Activated naive CD4-positive, alpha-beta T cell treated with anti-CD3 and anti-CD28 coated beads, Interleukin-2, amount 10 ng/mL, durations not matched to agents 7 days and 5 days (primary cell): Measurements from ENCODE around the gene LYRM2.

Source experiments
- CTCF ChIA-PET: fragments of 350-600 bp; sonication (Branson Sonifier 250); formaldehyde crosslinking; loops from one replicate; lab custom pipeline; 2021; ENCODE audit warnings: antibody characterized with exemption; lab: Charles Lee
- DNase-seq: peaks from one replicate; pipeline ENCODE4 v3.0.0-alpha.2; 2020
- H3K27ac Mint-ChIP-seq: one replicate; pipeline ENCODE4 v1.8.0; 2021; ENCODE audit warnings: mild to moderate bottlenecking, moderate library complexity, mixed read lengths
- H3K27me3 Mint-ChIP-seq: one replicate; pipeline ENCODE4 v1.8.0; 2021; ENCODE audit warnings: mild to moderate bottlenecking, mixed read lengths
- H3K36me3 Mint-ChIP-seq: one replicate; pipeline ENCODE4 v1.8.0; 2021; ENCODE audit warnings: mixed read lengths
- H3K4me1 Mint-ChIP-seq: one replicate; pipeline ENCODE4 v1.8.0; 2021; ENCODE audit warnings: mixed read lengths
- H3K4me3 Mint-ChIP-seq: one replicate; pipeline ENCODE4 v1.8.0; 2021; ENCODE audit warnings: mild to moderate bottlenecking, moderate library complexity, mixed read lengths
- H3K9me3 Mint-ChIP-seq: one replicate; pipeline ENCODE4 v1.8.0; 2021; ENCODE audit warnings: mixed read lengths

LYRM2 gene

DNA sequence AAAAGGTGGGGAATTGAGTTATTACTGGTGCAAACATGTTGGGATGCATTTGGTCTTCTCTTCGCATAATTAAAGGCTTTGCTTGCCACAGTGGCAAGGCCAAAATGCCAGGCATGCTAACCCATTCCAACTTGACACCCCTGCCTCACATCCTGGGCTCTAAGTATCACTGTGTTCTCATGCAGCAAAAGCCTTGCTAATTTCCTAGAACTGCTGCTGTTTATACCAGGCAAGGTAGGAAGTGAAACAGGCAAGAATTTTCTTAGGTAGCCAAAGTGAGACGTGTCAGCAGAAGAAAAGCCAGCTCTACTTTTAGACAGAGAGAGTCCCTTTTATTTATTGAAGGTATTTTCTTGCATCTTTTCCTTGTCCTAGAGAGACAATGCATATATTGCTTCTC is 41.2 kb downstream of the LYRM2 start:
- Mint-ChIP-seq H3K9me3 (peaks cover 23% of the 10 kb centered on the region), H3K27me3 (peaks cover 5% of the 10 kb centered on the region), H3K4me1 (peaks cover 57% of the 10 kb centered on the region), H3K36me3 (peaks cover 31% of the 10 kb centered on the region), H3K27ac (peak overlapping the region; percentile 94), H3K4me3 (no peak overlapping the region)
- CTCF ChIA-PET, result interaction anchor here (1.4 to 1.6 kb wide), 2 partner anchors 11 to 229 kb away, joined by 4 to 5 read pairs; no protein-coding TSS in a partner anchor
- DNase-seq, result no peak

DNA sequence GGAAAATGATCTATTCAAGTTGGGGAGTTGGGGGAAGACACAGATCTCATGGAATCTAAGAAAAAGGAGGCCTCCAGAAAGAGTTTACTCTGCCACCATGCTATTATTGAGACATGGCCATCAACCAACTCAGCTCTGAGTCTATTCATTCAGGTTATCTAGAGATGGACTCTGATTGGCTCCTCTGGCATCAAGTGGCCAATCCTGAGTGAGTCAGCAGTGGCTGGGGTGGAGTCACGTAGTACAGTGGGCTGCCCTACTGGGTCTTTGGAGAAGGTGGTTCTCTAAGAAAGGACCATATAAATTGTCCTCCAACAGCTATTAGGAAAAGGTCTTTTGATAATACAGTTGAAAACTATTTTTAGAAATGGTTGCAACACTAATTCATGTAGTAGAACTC is 42.1 kb downstream of the LYRM2 start:
- Mint-ChIP-seq H3K27me3 (no peaks in the 10 kb centered on the region), H3K36me3 (peaks cover 31% of the 10 kb centered on the region), H3K9me3 (peaks cover 23% of the 10 kb centered on the region), H3K27ac (peak overlapping the region; percentile 94), H3K4me1 (peaks cover 57% of the 10 kb centered on the region), H3K4me3 (no peak overlapping the region)
- CTCF ChIA-PET, result interaction anchor here (1.0 to 1.4 kb wide), 3 partner anchors 128 to 228 kb away, joined by 3 to 4 read pairs (median 3); partner anchors contain the start of gene ANKRD6
- DNase-seq, result no peak

DNA sequence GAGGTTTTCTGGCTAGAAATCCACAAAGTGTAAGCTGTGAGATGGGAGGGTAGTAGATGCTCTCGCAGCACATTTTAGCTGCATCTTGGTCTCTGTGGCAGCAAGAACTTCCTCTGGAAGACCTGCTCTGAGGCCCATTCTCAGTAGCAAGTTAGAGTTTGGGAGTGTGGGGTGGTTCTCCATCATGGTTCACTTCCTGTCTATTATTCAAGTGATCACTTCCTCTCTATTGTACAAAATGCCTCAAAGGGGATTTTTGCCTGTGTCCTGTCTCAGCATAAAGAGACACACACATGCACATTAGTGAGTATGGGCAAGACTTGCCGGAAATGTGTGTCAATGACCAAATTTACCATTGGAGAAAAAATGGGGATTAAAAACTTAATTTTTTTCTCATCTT is 42.5 kb downstream of the LYRM2 start:
- H3K4me1 Mint-ChIP-seq, result peaks cover 57% of the 10 kb centered on the region

DNA sequence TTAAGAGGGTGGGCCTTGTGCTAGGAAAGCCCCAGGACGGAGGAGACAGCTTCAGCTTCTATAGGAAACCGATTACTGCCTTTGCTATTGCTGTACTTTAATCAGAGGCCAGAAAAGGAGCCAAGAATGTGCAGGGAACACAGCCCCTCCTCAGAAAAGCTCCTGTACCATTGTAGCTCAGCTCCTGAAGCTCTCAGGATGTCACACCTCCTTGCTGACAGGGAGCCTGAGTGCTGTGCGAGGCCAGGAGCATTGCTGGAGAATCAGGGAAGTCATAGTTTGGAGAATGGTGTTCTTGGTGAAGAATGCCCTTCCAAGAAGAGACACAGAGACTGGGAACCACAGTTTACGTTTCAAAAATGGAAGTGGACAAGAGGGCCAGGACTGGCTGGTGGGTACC is 46.8 kb downstream of the LYRM2 start:
- peaks cover 9% of the 10 kb centered on the region for H3K9me3 Mint-ChIP-seq
- H3K4me1 Mint-ChIP-seq, result peaks cover 23% of the 10 kb centered on the region
- no peak for DNase-seq
- H3K4me3 Mint-ChIP-seq, result no peak overlapping the region
- no peak overlapping the region for H3K27ac Mint-ChIP-seq
- H3K36me3 Mint-ChIP-seq, result peaks cover 12% of the 10 kb centered on the region
- no peaks in the 10 kb centered on the region for H3K27me3 Mint-ChIP-seq
- CTCF ChIA-PET, result no interaction called here

More for the DNA sequence above, 42.5 kb downstream of the LYRM2 start:
- Mint-ChIP-seq H3K4me3 (no peak overlapping the region), H3K9me3 (peaks cover 23% of the 10 kb centered on the region), H3K27ac (peak overlapping the region; percentile 94), H3K36me3 (peaks cover 31% of the 10 kb centered on the region), H3K27me3 (no peaks in the 10 kb centered on the region)
- CTCF ChIA-PET, result interaction anchor here (1.0 kb wide), 2 partner anchors 127 to 164 kb away, joined by 3 read pairs; partner anchors contain the start of gene ANKRD6
- DNase-seq, result peak; percentile 48

DNA sequence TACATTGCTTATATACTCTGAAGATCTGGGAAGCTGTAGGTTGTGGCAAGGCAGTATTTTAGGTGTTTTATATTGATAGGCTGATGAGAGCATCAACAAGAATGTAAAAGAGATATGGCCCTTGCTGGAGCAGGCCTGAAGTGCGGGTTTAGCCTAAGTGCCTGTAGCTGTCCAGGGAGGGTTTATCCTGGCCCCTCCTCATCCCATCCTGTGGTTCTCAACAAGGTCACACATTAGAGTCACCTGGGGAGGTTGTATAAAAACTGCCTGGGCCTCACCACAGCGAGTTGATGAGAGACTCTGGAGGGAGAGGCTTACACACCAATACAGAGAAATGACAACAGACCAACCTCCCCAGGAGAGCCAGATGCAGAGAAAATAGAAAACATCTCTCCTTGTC is 48.4 kb downstream of the LYRM2 start:
- Mint-ChIP-seq H3K27me3 (no peaks in the 10 kb centered on the region), H3K4me3 (no peak overlapping the region), H3K4me1 (peaks cover 7% of the 10 kb centered on the region), H3K27ac (no peak overlapping the region), H3K36me3 (no peaks in the 10 kb centered on the region), H3K9me3 (no peaks in the 10 kb centered on the region)
- CTCF ChIA-PET, result interaction anchor here (0.6 to 1.6 kb wide), 2 partner anchors 19 to 87 kb away, joined by 3 to 4 read pairs; no protein-coding TSS in a partner anchor
- DNase-seq, result no peak

DNA sequence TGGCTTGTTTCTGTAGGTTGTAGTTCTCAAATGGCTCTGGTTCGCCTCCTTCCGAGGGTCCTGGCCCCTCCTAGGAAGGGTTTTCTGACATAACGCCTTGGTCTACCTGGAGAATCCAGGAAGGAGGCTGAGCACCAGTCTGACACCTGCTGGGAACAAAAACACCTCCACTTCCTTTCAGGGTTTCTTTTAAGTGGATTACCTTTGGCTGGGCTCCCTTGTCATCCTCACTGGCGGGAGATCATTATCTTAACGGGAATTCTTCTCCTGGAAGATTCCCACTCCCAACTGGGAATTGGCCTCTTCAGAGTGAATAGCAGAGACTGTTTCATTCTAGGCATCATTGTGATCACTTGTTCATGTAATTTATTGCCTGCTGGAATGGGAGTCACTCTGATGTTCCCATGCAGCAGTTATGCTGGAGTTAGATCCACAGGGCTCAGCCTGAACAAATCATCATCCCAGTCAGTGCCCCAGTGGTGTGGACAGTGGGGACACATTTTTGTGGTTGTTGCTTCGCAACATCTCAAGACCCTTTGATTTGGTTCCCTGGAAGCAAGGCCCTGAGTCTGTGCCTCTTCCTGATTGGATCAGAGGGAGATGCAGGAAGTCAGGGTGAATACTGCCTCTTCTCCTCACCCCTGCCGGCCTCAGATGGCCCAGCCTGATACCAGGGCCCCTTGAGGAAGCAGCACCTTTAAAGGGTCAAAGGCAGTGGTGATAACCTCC is 49.1 kb downstream of the LYRM2 start:
- no peak for DNase-seq
- Mint-ChIP-seq H3K9me3 (no peaks in the 10 kb centered on the region), H3K27ac (no peak overlapping the region), H3K36me3 (no peaks in the 10 kb centered on the region), H3K4me1 (peaks cover 4% of the 10 kb centered on the region), H3K4me3 (no peak overlapping the region), H3K27me3 (no peaks in the 10 kb centered on the region)
- CTCF ChIA-PET, result no interaction called here

DNA sequence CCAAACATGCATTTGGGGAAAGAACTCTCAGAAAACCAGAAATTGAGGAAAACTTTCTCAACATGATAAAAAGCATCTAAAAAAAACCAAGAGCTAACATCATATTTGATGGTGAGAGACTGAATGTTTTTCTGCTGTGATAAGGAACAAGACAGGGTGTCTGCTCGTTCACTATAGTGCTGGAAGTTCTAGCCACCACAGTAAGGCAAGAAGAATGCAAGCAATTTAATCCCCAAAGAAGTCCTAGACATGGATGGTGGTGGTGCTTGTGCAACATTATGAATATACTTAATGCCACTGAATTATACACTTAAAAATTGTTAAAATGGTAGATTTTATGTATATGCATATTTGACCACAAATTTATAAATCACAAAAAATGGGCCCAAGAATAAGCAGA is 53.4 kb downstream of the LYRM2 start:
- H3K27me3 Mint-ChIP-seq, result peaks cover 10% of the 10 kb centered on the region

DNA sequence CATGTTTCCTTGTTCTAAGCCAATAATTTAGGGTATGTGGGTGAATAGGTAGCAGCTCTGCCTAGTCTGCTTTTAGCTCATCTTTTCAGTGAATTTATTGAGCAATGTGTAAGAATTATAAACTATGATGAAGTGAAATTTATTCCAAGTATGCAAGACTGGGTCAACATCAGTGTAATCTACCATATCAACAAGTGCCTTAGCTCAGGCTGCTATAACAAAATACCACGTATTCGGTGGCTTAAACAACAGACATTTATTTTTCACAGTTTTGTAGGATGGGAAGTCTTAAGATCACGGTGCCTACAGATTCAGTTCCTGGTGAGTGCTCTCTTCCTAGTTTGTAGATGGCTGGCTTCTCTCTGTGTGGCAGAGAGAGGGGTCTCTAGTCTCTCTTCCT is 54.0 kb downstream of the LYRM2 start:
- Mint-ChIP-seq H3K27ac (no peak overlapping the region), H3K9me3 (no peaks in the 10 kb centered on the region), H3K36me3 (no peaks in the 10 kb centered on the region), H3K27me3 (peaks cover 11% of the 10 kb centered on the region), H3K4me1 (no peaks in the 10 kb centered on the region), H3K4me3 (no peak overlapping the region)
- CTCF ChIA-PET, result no interaction called here
- no peak for DNase-seq

More for the DNA sequence above, 53.4 kb downstream of the LYRM2 start:
- H3K4me1 Mint-ChIP-seq, result no peaks in the 10 kb centered on the region
- CTCF ChIA-PET, result interaction anchor here (1.0 kb wide), 1 partner anchor 153 kb away, joined by 3 read pairs; no protein-coding TSS in a partner anchor
- no peaks in the 10 kb centered on the region for H3K36me3 Mint-ChIP-seq
- no peak for DNase-seq
- no peak overlapping the region for H3K4me3 Mint-ChIP-seq
- no peak overlapping the region for H3K27ac Mint-ChIP-seq
- no peaks in the 10 kb centered on the region for H3K9me3 Mint-ChIP-seq

DNA sequence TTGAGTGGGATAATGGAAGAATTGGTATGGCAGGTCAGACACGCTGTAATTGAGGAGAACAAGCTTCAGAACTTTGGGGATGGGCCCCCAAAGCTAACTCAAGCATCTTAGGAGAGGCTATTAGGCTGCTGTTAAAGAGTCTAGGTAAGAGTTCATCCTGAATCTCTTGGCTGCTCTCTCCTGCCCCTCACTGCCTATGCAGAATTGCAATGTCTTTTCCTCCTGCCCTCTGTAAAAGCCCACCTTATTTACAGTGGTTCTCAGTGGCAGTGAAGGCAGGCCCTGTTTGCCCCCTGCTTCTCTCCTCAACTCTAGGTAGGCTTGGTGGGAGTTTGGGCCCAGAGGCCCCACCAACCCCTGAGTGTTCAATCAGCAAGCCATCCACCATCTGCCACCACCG is 55.0 kb downstream of the LYRM2 start:
- Mint-ChIP-seq H3K4me3 (no peak overlapping the region), H3K4me1 (no peaks in the 10 kb centered on the region), H3K27ac (no peak overlapping the region), H3K36me3 (no peaks in the 10 kb centered on the region), H3K9me3 (no peaks in the 10 kb centered on the region), H3K27me3 (peaks cover 11% of the 10 kb centered on the region)
- DNase-seq, result no peak
- CTCF ChIA-PET, result no interaction called here

DNA sequence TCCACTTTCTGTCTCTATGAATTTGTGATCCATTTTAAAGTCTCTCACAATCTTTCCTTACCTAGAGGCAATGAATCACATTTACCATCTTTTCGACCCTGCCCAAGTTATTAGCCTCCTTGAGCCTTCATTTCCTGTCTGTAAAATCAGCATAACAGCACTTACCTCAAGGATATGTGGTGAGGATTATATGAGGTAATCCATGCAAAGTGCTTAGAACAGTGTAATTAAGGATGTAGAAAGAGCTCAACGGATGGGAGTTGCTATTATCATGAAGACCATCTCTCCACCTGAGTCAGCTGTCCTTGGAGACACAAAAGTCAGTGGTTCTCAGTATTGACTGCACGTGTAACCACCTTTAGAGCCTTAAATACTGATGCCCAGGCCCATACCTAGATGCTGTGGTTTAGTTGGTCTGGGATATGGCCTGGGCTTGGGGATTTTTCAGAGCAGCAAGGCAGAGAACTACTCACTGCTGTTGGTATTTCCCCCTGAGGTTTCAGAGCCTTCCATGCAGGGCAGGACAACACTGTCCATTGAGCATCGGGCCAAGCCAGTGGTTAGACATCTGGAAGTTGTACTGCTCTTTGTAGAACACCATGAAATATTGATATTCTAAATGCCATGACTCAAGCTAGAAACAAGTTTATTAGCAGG is 55.8 kb downstream of the LYRM2 start:
- CTCF ChIA-PET, result no interaction called here
- Mint-ChIP-seq H3K4me3 (no peak overlapping the region), H3K9me3 (no peaks in the 10 kb centered on the region), H3K4me1 (no peaks in the 10 kb centered on the region), H3K27ac (no peak overlapping the region), H3K27me3 (peaks cover 11% of the 10 kb centered on the region), H3K36me3 (no peaks in the 10 kb centered on the region)
- no peak for DNase-seq

DNA sequence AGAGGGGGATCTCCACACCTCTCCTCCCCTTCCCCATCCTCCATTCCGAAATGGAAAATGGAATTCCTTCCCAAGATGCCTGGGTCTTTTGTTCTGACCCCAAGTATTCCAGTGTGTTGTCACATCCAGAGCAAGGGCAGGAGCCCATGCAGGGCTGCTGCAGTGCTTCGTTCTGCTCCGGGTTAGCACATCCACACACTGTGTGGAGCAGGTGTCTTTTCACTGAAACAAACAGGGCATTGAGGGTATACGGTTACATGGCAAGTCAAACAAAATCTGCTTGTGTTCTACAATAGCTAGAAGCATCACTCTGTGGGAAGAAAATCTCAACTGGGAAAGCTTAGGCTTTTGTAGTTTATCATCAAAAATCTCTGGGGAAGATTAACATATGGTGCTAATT is 56.9 kb downstream of the LYRM2 start:
- no peak for DNase-seq
- CTCF ChIA-PET, result no interaction called here
- H3K27ac Mint-ChIP-seq, result no peak overlapping the region

DNA sequence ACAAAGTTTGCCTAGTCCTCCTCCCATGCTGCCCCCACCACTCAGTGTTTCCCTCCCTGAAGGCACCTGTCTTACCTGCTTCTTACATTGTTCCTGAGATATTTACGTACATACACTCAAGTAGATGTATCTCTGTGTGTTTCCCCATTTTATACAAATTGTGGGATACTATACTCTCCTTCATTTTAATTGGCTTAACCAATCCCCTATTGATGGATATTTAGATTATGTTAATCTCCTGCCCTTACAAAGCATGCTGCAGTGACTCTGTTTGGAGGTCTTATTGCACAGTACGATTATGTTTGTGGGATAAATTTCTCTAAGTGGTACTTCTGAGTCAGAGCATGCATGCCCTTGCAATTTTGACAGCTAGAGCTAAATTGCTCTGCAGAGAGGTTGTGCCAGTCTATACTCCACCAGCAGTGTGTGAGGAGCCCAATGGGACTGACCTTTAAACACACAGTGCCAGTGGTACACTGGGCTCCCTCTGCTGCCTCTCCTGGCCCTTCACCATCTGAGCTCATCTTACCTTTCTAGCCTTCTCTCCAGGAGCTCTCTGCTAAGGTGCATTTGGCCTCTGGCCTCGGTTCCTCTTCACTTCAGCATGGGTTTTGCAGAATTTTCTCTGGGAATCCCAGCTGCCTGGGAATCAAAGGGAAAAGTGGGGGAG is 57.4 kb downstream of the LYRM2 start:
- DNase-seq, result no peak
- H3K4me1 Mint-ChIP-seq, result no peaks in the 10 kb centered on the region
- H3K27me3 Mint-ChIP-seq, result peaks cover 18% of the 10 kb centered on the region

More for the DNA sequence above, 56.9 kb downstream of the LYRM2 start:
- no peaks in the 10 kb centered on the region for H3K9me3 Mint-ChIP-seq
- no peak overlapping the region for H3K4me3 Mint-ChIP-seq
- H3K36me3 Mint-ChIP-seq, result no peaks in the 10 kb centered on the region
- peaks cover 16% of the 10 kb centered on the region for H3K27me3 Mint-ChIP-seq
- no peaks in the 10 kb centered on the region for H3K4me1 Mint-ChIP-seq

DNA sequence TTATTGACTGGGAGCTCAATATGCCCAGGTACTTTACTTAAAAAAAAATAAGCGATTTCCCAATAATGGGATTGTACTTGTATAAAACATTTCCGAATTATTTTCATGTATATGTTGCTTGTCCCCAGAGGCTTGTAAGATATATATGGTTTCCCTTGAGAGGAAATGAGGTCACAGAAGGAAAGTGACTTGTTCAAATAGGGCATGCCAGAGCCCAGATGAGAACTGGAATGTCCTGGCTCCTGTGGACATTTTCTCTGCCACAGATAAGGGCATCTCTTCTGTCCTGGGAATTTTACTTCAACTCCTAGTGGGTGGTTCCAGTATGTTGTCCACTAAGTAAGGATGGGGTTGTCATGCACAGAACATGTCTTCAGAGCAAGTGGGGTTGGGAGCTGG is 63.0 kb downstream of the LYRM2 start:
- Mint-ChIP-seq H3K36me3 (no peaks in the 10 kb centered on the region), H3K27me3 (peaks cover 12% of the 10 kb centered on the region), H3K4me1 (peaks cover 13% of the 10 kb centered on the region), H3K9me3 (no peaks in the 10 kb centered on the region), H3K4me3 (no peak overlapping the region), H3K27ac (no peak overlapping the region)
- CTCF ChIA-PET, result no interaction called here
- DNase-seq, result no peak

More for the DNA sequence above, 57.4 kb downstream of the LYRM2 start:
- Mint-ChIP-seq H3K36me3 (no peaks in the 10 kb centered on the region), H3K27ac (no peak overlapping the region), H3K4me3 (no peak overlapping the region), H3K9me3 (no peaks in the 10 kb centered on the region)
- CTCF ChIA-PET, result no interaction called here

DNA sequence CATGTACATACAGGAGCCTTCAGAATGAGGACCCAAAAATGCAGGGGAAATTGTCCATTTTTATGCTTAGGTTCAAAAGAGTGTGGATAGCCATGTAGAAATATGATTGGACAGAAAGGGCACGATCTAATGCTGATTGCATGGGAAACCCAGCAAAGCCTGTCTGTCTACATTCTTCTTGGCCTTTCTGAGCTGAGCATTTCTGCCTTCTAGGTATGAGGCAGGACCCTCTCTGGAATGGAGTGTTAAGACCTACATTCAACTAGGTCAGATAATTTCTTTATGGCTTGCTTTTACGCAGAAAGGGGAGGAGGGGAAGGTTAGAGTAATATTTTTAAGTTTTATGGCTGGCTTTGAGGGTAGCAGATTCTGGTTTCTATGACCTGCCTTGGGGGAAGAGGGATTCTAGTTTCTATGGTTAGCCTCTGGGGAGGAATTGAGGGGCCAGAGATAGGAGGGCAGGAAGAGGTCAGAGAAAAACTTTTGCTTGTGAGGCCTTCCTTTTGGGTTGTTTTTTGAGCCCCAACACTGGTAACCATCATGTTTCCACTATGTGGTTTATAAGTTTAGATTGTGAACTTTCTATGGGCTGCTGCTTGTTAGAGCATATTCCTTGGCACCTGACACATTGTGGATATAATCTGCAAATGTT is 63.5 kb downstream of the LYRM2 start:
- H3K4me3 Mint-ChIP-seq, result no peak overlapping the region
- CTCF ChIA-PET, result no interaction called here
- DNase-seq, result no peak

More for the DNA sequence above, 63.5 kb downstream of the LYRM2 start:
- Mint-ChIP-seq H3K4me1 (peaks cover 13% of the 10 kb centered on the region), H3K27ac (no peak overlapping the region), H3K9me3 (no peaks in the 10 kb centered on the region), H3K36me3 (no peaks in the 10 kb centered on the region), H3K27me3 (peaks cover 7% of the 10 kb centered on the region)
